ENCODE results near the gene EIPR1. TPM values are rescaled to one million over a fixed set of nuclear protein-coding genes. Genes with fewer than 3 reads are reported as not detected.

Gene EIPR1
- polyA plus RNA-seq, 1 experiment = 49.2 TPM

DNA sequence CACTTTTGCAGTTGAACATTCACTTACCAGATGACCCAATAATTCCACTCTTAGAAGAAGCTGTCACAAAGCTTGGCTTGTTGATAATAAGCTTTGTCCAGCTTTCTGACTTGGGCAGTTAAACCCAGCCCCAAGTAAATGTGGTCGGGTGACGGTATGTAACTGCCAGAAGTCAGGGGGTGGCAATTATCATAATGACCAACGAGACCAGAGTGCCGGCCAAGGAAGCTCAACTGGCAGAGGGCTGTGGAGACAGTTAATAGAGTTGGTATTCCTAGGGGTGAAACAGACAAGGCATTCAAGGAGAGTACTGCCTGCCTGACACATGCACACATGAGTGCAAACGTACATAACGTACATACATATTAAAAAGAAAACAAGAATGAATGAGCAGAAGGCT is 116.7 kb downstream of the EIPR1 start:
- CTCF ChIA-PET = no interaction called here
- DNase-seq (ENCODE audit: low read depth) = no peak

DNA sequence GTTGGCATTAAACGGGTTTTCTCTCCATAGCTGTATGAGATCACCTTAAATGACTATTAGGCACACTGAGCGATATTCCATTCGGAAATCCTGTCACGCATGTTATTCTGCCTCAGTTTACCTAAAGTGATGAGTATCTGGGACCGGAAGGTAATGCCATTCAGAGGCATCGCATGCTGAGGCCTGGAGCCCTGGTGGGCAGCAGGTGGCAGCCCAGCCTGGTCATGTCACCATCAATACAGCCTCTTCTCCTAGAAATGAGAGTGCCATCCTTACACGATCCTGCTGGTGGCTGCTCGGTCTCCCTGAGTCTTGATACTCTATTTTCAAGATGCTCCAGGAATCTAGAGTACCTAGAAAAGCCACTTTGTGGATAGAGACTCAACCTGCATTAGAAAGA is 119.8 kb downstream of the EIPR1 start:
- Histone ChIP-seq H3K36me3 (ENCODE audit: control insufficient read depth, insufficient read depth, low read length) (peaks cover 1% of the 10 kb centered on the region; the same call in 1 of the 2 replicates), H3K27me3 (ENCODE audit: control insufficient read depth, insufficient read depth, low read length) (no peaks in the 10 kb centered on the region), H3K4me3 (ENCODE audit: low read depth, low read length) (no peak overlapping the region)
- CTCF ChIA-PET = no interaction called here
- POLR2A ChIA-PET = no interaction called here
- TF ChIP-seq, protein P1, sequence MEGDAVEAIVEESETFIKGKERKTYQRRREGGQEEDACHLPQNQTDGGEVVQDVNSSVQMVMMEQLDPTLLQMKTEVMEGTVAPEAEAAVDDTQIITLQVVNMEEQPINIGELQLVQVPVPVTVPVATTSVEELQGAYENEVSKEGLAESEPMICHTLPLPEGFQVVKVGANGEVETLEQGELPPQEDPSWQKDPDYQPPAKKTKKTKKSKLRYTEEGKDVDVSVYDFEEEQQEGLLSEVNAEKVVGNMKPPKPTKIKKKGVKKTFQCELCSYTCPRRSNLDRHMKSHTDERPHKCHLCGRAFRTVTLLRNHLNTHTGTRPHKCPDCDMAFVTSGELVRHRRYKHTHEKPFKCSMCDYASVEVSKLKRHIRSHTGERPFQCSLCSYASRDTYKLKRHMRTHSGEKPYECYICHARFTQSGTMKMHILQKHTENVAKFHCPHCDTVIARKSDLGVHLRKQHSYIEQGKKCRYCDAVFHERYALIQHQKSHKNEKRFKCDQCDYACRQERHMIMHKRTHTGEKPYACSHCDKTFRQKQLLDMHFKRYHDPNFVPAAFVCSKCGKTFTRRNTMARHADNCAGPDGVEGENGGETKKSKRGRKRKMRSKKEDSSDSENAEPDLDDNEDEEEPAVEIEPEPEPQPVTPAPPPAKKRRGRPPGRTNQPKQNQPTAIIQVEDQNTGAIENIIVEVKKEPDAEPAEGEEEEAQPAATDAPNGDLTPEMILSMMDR (IDR thresholded peaks at IDR 0.05; ENCODE audit: insufficient read depth, low read depth, low read length) = no peak
- DNase-seq (ENCODE audit: low read depth) = no peak

More for the DNA sequence above, 116.7 kb downstream of the EIPR1 start:
- TF ChIP-seq, protein P1 (IDR thresholded peaks at IDR 0.05; ENCODE audit: insufficient read depth, low read depth, low read length) = no peak
- Histone ChIP-seq H3K36me3 (ENCODE audit: control insufficient read depth, insufficient read depth, low read length) (no peaks in the 10 kb centered on the region), H3K4me3 (ENCODE audit: low read depth, low read length) (no peak overlapping the region), H3K27me3 (ENCODE audit: control insufficient read depth, insufficient read depth, low read length) (no peaks in the 10 kb centered on the region)
- POLR2A ChIA-PET = no interaction called here

DNA sequence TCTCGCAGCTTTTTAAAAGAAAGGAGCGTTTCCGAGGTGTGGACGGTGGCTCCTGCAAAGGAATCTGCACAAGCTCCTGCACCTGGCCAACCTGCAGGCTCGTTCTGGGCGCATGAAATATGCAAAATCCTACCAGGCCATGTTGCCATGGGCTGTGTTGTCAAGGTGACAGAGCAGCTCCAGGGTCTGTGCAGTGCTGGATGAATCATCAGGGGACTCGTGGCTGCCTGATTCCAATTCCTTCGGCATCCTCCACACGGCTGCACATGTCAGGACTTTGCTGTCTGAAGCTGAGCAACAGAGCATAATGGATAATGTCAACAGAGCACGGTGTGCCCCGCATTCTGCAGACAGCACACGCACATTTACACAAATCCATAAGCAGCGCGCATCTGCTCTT is 120.5 kb downstream of the EIPR1 start:
- DNase-seq (ENCODE audit: low read depth) = no peak

DNA sequence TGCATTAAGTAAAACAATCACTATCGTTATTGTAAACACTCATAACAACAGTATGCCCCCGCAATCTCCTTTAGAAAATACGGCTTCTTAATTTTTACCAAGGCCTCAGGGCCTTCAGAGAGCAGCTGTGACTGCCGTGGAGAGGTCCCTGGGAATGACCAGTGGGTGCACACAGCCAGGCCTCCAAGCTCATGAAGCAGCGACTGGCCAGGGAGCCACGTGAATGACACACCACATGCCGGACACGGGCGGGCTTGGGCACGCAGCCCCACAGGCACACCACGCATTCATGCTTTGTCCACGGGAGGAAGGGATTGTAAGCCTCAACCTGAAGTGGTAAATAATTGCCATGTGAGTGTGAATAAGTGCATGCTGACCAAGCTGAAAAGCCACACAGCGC is 121.0 kb downstream of the EIPR1 start:
- ChIA-PET POLR2A (no interaction called here), CTCF (no interaction called here)
- Histone ChIP-seq H3K4me3 (ENCODE audit: low read depth, low read length) (no peak overlapping the region), H3K36me3 (ENCODE audit: control insufficient read depth, insufficient read depth, low read length) (peaks cover 1% of the 10 kb centered on the region; the same call in 1 of the 2 replicates), H3K27me3 (ENCODE audit: control insufficient read depth, insufficient read depth, low read length) (no peaks in the 10 kb centered on the region)
- TF ChIP-seq, protein P1 (IDR thresholded peaks at IDR 0.05; ENCODE audit: insufficient read depth, low read depth, low read length) = no peak
- no peak for DNase-seq (ENCODE audit: low read depth)

More for the DNA sequence above, 120.5 kb downstream of the EIPR1 start:
- TF ChIP-seq, protein P1 (IDR thresholded peaks at IDR 0.05; ENCODE audit: insufficient read depth, low read depth, low read length) = no peak
- H3K36me3 ChIP-seq (ENCODE audit: control insufficient read depth, insufficient read depth, low read length) = peaks cover 1% of the 10 kb centered on the region; the same call in 1 of the 2 replicates
- no peak overlapping the region for H3K4me3 ChIP-seq (ENCODE audit: low read depth, low read length)
- ChIA-PET POLR2A (no interaction called here), CTCF (no interaction called here)
- no peaks in the 10 kb centered on the region for H3K27me3 ChIP-seq (ENCODE audit: control insufficient read depth, insufficient read depth, low read length)

DNA sequence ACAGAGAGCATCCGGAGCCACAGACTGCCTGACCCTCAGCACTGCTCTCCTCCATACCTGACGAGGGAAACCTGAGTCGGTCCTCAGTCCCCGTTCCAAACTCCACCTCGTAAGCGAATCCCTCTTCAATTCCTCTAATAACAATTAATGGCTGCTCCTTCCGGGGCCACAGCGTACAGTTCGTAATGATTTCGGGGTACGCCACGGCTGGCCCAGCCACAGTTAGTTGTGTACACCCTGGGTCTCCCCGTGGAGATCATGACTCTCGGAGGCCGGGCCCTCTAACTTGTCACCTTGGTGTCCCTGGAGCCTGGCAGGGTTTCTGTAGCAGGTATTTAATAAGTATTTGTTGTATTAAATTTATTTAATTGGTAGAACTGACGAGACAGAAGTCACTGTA is 121.5 kb downstream of the EIPR1 start:
- POLR2A ChIA-PET = no interaction called here
- H3K4me3 ChIP-seq (ENCODE audit: low read depth, low read length) = no peak overlapping the region
- DNase-seq (ENCODE audit: low read depth) = no peak
- CTCF ChIA-PET = no interaction called here
- TF ChIP-seq, protein P1 (IDR thresholded peaks at IDR 0.05; ENCODE audit: insufficient read depth, low read depth, low read length) = no peak
- H3K27me3 ChIP-seq (ENCODE audit: control insufficient read depth, insufficient read depth, low read length) = no peaks in the 10 kb centered on the region
- H3K36me3 ChIP-seq (ENCODE audit: control insufficient read depth, insufficient read depth, low read length) = peaks cover 1% of the 10 kb centered on the region; the same call in 1 of the 2 replicates
